Daoy (cell line): Measurements from ENCODE around the gene PCSK5. TPM values are rescaled to one million over a fixed set of nuclear protein-coding genes. Genes with fewer than 3 reads are reported as not detected.
"Not testable (repeated sequence)": the region's sequence is repeated elsewhere in the genome, so short reads cannot be mapped to it uniquely, and the experiment has no call there.

Source experiments
- DNase-seq: peaks from one replicate; pipeline ENCODE4 v3.0.0-alpha.2; 2015; ENCODE audit warnings: low read depth
- total RNA-seq: library from RNA; depleted of rRNA; stranded (reverse); fragments of >200 nt; shearing (Covaris generic); gene quantifications from 2 replicates; pipeline ENCODE4 v1.2.3, GENCODE V29; 2014

Gene PCSK5
- total RNA-seq, 1 experiment from 2014 or later, result 1.4 TPM

GRCh38 chr9:75963321-75963720, 72.8 kb downstream of the PCSK5 start:
- DNase-seq, result not testable (repeated sequence)

GRCh38 chr9:75964427-75964826, 74.0 kb downstream of the PCSK5 start:
- peak; percentile 11 for DNase-seq

GRCh38 chr9:75965231-75965630, 74.8 kb downstream of the PCSK5 start:
- no peak for DNase-seq

DNA sequence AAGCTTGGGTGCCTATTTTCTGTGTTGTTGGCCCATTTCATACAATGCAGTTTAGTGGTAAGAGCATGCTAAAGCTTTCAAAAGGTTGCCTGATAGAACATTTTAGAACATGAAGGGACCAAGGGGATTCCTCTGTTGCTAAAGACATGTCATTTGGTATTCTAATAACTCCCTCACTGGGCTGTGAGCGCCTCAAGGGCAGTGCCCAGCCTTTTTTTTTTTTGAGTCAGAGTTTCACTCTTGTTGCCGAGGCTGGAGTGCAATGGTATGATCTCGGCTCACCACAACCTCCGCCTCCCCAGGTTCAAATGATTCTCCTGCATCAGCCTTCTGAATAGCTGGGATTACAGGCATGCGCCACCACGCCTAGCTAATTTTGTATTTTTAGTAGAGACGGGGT, 77.1 kb downstream of the PCSK5 start:
- no peak for DNase-seq

GRCh38 chr9:75974016-75974766, 83.7 kb downstream of the PCSK5 start:
- DNase-seq, result peak; percentile 65

- no peak for DNase-seq
These were observed 84.6 kb downstream of the PCSK5 start for GRCh38 chr9:75975071-75975470.

DNA sequence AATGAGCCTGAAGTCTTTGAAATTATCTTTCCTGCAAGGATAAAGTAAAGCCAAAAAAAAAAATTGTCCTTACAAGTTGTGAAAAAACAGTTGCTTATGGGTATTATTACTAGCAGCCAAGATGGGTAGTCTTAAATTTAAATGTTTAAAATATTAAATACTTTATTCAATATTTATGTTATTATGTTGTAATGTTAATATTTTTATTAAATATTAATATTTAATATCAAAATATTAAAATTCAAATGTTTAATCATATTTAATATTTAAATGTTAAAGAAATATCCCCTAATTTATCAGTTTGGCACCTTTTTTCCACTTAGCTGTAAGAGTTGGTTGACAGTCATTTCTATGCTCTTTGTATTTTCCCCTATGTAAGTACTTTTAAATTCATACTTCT, 86.1 kb downstream of the PCSK5 start:
- DNase-seq, result no peak

GRCh38 chr9:75979362-75979761, 88.9 kb downstream of the PCSK5 start:
- DNase-seq, result no peak

DNA sequence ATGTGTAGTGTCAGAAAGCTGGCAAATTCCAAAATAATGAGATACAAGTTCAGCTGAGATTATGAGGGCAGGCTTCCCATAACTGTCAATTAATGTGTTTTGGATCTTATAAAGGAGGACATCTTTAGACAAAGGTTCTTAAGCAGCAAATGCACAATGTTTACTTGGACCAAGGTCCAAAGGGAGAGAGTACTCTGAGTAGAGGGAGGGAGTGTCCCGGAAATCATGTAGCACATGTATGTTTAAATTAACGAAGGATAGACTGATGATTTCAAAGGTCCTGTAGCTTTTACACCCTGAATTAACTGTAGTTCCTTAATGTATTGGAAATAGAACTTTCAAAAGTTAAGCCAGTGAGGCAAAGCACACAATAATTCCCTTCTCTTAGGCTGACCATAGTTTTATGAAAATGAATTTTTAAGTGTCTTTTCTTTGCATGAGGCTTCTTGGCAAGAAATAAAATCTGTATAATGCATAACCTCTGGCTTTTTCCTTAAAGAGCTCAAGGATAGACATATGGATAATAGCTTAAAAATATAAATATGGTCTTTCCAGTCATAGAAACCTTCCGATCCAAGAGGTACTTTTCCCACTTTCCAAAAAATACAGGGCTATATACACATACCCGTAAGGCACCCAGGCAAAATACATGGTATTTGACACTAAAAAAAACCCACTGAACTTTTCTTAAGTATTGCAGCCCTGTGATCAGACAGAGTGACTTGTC, 93.0 kb downstream of the PCSK5 start:
- no peak for DNase-seq

GRCh38 chr9:75985515-75985914, 95.0 kb downstream of the PCSK5 start:
- no peak for DNase-seq

- DNase-seq, result no peak
These were observed 98.2 kb downstream of the PCSK5 start for GRCh38 chr9:75988663-75989062.

GRCh38 chr9:75990156-75990555, 99.7 kb downstream of the PCSK5 start:
- no peak for DNase-seq

- DNase-seq, result no peak
These were observed 100.3 kb downstream of the PCSK5 start for GRCh38 chr9:75990576-75991304.

GRCh38 chr9:75992482-75993206, 102.2 kb downstream of the PCSK5 start:
- DNase-seq, result no peak

DNA sequence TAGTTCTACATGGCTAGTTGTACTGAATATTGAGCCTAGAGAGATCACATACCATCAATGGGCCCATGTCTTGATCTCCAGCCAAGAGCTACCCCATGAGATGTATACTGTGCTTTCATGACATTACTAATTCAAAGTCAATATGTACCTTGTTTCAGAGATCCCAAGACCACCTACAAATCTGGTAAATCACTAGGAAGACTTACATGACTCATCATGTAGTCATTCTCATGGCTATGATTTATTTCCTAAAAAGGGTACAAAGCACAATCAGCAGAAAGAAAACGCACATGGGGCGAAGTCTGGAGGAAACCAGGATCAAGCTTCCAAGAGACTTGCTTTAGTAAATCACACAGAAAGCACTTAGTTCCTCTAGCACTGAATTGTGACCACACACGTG, 103.0 kb downstream of the PCSK5 start:
- peak; percentile 53 for DNase-seq

DNA sequence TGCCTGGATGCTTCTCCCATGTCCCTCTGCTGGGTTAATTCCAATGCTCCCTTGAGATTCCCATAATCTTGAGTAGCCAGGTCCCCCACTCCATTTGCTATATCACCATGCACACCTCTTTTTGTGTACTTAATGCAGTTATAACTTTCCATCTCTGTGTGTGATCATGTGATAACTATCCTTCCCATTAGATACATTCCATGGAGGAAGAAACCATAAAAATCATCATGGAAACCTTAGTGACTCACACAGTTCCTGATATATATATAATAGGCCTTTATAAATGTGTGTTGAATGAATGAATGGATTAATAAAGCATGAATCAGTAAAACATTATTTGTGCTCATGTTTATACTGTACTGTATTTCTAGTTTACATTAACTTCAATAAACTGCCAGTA, 104.6 kb downstream of the PCSK5 start:
- DNase-seq, result no peak

DNA sequence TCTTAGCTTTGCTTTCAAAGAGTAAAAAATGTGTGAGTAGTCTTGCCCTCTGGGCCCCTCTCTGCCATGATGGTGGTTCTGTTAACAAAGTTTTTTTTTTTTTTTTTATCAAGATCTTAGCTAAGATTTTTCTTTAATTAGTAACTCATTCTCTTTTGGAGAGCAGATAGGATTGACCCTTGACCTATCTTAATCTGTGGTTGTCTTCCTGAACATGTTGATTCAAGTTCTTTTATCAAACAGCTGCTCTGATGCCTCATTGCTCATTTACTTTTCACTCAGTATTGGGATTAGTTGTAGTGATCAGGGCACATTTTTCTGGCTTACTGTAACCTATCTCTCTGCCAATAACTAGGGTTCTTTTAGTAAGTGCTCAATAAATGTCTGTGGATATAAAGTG, 106.3 kb downstream of the PCSK5 start:
- no peak for DNase-seq

DNA sequence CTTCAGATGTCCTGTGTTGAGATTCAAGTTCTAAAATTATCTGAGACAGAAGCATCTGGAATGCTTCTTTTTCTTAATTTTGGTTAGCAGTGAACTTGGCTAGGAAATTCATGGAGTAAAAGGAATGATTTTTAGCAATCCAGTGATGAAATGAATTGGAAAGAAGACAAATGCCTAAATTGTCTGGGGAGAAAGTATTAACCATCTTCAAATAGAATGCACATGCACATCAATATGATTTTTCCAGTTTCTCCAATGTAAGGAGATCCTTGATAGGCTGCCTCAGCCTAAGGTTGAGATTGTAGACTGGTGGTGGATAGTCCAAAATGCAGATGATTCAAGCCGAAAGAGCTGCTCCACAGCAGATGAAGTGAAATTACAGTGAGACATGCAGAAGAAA, 106.7 kb downstream of the PCSK5 start:
- DNase-seq, result no peak

- DNase-seq, result no peak
These were observed 107.8 kb downstream of the PCSK5 start for GRCh38 chr9:75998096-75998780.

- no peak for DNase-seq
These were observed 111.0 kb downstream of the PCSK5 start for GRCh38 chr9:76001459-76001858.

GRCh38 chr9:76003041-76003440, 112.6 kb downstream of the PCSK5 start:
- DNase-seq, result no peak
